Endometrial microvascular endothelial cells (primary cell): ENCODE results near the gene NTRK2. TPM values are rescaled to one million over a fixed set of nuclear protein-coding genes. Genes with fewer than 3 reads are reported as not detected.

Experiments used
- in situ Hi-C: cut with HindIII; loops from 2 replicates; pipeline ENCODE4 v1.10.0; 2017; ENCODE audit warnings: low sequenced_read_pairs, low pct_unique_long_range_greater_than_20kb; ENCODE audit errors: inconsistent ontology term
- total RNA-seq: library from RNA; depleted of rRNA; stranded (reverse); fragments of >200 nt; gene quantifications from one replicate; pipeline ENCODE4 v1.2.3, GENCODE V29; 2015; ENCODE audit errors: inconsistent ontology term

The NTRK2 gene
- total RNA-seq, 1 donor from 2014 or later, result not detected

DNA sequence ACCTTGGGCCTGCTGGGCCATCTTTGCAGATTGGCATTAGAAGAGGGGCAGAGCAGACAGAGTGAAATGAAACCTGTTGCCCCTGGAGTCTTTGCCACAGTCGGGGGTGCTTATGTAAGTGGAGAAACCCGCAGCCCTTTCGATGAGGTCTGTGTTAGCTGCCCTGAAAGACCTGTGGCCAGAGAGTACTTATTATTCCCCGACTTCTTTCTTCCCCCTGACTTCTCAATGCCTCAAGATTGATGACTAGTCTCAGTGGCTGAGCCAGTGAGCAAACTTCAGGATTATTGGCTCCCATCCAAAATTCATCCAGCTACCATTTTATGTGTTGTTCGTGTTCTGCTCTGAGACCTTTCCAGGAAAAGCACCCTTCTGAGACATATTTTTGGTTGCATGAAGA is 7.6 kb downstream of the NTRK2 start:
- in situ Hi-C loops, result no loop called here

DNA sequence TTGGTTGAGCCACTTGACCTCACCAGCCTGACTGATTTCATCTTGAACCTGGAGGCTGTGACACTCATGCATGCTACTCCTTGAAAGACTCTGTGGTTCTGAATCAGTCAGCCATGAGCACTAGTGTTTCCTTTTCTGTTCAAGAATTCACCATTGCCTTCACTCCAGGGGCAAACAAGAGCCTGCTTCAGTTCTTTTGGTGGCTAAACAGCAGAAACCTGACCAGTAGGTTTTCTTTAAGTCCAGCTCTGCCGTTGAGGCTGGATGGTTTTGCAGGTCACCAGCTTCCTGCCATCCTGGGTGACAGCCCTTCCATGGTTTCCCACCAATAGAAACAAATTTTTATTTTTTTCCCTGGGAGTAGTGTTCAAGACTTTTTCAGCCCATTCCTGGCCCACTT is 10.0 kb downstream of the NTRK2 start:
- in situ Hi-C loops, result no loop called here

DNA sequence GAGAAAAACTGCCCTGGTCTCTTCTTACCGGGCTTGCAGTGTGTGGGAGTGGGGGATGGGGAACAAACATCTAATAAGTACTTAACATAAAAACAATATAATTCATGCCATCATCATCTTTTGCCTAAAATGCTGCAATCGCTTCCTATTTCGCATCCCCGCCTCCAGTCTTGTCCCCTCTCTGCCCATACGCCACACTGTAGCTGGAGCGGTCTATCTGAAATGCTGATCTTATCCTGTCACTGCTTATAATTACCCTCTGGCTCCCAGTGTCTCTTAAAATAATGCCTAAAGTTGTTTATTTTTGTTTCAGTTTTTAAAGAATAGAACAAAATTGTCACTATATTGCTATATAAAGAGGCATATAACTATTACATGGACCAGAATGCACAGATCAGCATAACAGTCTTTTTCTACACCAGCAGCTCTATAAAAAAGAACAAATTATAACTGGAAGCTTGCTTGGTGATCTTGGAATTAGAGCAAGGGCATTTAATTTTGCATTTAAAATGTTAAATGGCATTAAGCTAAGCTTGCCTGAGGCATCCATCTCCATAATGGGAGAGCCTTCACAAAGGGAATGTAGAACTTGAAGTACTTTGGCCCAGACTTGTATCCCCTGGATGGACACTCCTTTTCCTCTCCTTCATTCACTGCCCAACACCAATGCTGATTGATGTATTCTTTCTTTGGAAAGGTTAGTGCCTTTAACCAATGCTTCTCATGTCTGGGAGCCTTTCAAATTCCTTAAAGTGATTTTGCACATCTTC is 12.2 kb downstream of the NTRK2 start:
- in situ Hi-C loops, result no loop called here

DNA sequence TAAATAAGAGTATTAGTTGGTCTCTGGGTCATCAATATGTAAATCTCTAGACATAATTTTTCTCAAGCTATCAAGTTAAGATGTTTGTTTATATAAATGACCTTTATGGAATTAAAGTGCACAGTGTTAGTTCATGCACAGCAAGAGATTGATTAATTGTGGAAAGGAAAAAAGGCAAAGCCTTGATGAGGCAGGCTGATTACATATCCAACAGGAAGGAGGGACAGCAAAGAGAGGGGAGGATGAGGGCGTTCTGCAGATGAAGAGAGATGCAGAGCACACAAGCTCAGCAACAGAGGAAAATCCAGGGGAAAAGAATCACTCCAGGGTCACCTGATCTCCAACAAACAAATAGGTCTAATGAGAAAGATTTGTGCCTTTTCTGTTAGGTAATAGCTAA is 16.5 kb downstream of the NTRK2 start:
- in situ Hi-C loops, result no loop called here

DNA sequence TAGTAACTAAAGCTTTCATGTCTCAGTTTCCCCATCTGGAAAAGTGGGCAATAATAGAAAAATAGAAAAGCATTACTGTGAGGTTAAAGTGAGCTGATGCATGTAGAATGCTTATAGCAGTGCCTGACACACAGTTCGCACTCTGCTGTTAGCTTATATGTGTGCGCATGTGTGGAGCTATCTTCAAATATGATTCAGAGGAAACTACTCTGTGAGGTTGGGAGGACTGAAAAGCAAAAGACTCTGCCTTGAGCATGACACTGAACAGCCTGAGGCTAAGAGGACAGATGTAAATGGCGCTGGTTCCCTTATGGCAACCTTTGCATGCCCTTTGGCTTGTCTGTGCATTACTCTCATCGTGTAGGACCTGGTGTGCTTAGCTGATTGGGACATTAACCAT is 19.4 kb downstream of the NTRK2 start:
- in situ Hi-C loops, result no loop called here

DNA sequence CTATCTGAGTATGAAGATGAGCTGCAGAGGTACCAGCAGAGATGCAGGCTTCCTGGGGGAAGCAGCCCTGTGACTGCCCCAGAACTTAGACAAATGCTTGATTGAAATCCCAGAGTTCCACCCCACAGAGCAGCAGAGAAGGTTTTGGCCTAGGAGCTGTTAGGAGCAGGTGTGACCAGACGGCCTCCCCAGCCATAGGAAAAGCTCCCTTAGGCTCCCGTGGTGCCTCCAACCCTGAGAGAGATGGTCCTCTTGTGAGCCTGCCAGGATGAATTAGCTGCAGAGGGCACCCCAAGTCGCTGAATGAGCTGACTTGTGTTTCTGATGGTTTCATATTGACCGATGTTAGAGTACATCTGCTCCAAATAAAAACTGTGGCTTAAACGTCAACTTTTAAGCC is 22.1 kb downstream of the NTRK2 start:
- in situ Hi-C loops, result no loop called here

DNA sequence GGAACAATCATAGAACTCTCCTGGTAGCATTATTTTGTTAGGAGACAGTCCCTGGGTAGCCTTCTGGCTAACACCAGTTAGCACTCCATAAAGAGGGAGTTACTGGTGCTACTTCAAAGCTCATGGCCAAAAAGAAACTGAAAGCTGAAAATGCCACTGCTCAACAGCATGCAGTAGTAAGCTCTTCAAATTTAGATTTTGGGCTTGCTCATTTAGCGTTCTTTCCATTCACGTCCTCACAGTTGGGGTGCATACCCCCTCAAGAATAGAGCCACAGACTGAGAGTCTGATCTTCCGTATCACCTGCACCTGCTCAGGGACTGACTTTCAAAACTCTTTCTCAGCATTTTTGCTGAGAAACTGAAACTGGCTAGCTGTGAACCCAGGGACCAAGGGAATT is 24.7 kb downstream of the NTRK2 start:
- in situ Hi-C loops, result no loop called here

DNA sequence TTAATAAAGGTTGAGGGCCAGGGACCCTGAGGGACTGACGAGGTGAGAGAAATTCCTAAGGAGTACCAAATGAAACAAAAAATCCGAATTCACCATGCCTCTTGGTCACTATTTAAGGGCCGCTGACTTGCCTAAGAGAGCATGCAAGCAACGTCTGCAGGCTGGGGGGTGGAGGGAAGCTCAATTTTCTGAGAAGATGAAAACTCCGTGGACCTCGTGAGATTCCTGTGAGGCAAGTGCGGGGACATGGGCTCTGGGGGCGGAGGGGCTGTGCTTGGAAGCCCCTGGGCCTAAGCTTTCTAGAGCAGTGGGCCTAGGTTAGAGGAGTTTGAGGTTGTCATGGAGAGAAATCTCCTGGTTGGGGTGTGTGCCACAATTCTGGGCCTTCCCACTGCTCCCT is 27.5 kb downstream of the NTRK2 start:
- in situ Hi-C loops, result no loop called here

DNA sequence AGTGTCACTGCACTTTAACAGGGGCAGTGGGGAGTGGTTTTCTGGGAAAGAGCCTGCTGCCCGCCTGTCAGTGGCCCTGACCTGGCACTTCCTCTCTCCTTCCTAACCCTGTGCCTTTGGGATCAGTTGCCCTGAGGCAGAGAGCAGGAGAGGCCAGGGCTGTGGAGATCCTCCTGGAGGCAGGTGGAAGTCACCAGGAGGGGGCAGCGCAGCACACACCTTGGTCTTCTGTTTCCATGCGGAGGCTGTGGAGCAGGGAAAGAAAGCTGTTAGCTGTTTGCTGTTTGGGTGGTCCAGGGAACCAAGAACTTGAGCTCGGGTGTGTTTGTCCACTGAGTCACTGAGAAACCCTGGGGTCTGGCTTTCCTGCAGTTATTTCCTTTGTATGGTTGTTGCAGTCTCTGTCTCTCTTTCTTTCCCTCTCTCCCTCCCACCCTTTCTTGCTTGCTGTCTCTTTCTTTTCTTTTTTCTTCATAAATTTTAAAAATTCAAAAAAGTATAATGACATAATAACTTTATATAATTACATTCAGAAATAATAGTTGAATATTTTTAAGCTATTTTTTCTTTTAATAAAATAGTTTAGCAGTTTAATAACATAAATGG is 28.1 kb downstream of the NTRK2 start:
- in situ Hi-C loops, result no loop called here

DNA sequence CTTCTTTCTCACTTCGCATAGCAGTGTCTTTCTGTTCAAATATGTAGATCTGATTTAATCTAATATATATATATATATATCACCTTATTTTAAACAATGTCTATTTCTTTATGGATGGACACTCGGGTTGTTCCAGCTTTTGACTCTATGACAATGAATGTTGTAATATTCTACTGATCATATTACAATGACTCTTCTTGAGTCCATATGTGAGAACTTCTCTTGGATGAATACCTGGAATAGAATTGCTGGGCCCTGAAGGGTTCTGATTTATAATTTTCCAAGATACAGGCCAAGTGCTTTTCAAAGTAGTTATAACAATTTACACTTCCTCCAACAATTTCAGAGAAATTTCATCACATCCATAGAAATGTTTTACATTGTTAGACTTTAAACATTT is 28.8 kb downstream of the NTRK2 start:
- in situ Hi-C loops, result no loop called here

DNA sequence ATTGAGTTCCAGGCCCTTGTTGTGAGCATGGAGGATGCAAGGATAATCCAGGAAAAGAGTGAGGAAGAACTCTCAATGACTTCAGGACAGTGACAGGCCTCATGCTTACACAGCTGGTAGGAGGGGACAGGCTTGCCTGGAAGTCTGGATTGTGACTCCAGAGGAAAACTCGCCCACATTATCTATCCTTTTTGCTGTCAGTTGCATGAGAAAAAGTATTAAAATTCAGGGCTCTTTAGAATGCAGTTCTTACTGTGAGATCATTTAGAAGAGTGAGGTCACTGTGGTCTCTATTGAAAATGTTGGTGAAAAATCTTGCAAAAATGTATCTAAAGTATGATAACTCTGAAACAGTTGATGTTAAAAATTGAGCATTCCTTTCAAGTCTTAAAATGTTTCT is 30.5 kb downstream of the NTRK2 start:
- in situ Hi-C loops, result no loop called here

DNA sequence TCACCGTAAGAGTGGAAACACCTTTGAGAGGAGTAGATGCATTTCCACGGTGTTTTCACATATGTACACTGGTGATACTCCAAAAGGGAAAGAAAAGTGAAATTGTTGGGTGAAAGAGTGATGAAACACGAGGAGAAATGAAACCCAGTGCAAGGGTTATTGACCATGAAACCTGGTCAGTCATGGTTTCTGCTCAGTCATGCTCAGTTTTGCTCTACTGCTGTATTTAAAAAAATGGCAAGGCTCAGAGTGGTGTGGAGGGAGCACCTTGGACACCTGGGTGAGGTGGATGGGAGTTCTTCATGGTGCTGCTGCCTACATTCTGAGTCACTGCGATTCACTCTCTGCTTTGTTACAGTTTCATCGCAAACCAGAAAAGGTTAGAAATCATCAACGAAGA is 32.3 kb downstream of the NTRK2 start:
- in situ Hi-C loops, result no loop called here

DNA sequence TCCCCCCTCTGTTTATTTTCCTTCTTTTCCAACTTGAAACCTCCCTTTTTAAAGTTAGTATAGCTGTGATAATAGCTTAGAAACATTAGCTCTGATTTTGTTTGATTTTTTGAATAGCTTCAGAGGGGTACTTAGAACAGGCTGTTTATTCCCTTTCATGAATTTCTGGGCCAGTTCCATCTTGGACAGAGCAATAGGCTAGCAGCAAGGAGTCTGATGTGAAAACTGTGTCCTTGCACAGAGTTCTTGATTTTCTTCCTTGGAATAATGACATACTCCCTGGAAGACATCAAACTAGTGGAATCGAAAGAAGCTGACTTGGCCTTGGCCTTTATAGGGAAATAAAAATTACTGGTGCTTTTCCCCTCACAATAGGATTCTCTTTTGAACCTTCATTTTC is 32.9 kb downstream of the NTRK2 start:
- in situ Hi-C loops, result no loop called here

DNA sequence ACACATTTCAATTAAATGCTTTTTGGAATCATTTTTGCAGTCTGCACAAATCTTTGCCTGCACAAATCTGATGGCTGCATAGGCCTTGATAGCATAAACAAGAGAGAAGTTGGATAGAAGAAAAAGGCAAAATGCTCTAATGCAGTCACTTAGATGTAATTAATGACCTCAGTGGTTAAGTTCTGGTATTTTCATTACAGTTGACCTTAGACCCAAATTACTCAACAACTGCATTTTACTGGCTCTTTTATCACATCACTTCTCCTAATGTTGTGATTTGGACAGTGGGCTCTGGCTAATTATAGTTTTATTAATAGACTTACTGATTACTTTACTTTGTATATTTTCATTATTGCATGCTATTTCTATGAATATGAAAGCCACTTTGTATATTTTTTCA is 34.3 kb downstream of the NTRK2 start:
- in situ Hi-C loops, result no loop called here

DNA sequence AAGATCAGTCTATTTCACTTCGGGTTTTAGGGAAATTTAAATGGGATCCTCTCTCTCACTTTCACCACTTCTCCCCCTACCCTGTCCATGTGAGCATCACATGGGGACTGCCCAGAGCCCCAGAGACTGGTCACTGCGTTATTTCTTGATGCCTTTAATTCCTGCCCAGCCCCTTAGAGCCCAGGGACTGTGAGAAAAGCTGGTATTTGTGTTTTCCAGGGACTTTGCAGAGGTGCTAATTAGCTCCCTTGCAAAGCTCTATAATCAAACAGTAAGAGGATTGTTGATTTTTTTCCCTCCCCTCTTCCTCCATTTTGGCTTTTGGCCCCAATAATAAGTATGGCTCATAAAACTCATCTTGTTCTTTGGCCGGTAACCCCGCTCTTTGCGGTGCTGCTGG is 35.6 kb downstream of the NTRK2 start:
- in situ Hi-C loops, result no loop called here

DNA sequence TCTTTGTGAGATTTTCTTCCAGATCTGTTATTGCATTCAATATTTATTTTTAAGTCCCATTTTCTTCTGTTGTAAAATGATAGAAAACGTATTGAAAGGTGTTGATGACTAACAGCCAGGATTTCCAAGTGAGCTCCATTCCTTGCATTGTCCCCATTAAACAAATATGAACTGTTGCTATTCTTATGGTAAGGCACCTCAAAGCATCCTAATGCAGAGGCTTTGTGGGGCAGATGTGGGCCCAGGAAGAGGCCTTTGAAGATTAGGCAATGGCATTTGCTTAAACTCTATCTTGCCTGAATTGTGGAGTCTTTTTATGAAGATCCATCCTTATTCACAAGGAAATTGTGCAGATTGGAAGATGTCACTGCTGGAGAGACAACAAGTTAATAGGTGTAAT is 38.9 kb downstream of the NTRK2 start:
- in situ Hi-C loops, result no loop called here

DNA sequence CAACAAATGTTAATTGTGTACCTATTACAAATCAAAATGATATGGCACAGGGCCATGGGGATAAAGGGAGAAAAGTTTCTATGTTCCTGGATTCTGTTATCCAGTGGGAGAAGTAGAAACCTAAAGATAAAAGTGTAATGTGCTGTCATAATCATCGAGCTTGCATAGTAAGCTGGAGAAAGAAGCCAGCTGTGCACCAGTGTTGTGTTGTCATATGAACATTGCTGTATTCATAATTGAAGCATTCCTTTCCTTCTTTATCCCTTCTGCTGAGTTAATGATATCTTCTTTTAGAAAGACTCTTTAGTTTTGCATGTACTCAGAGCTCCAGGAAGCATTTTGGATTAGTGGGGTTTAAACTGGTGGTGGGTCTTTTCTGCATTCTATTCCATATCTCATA is 39.5 kb downstream of the NTRK2 start:
- in situ Hi-C loops, result no loop called here

DNA sequence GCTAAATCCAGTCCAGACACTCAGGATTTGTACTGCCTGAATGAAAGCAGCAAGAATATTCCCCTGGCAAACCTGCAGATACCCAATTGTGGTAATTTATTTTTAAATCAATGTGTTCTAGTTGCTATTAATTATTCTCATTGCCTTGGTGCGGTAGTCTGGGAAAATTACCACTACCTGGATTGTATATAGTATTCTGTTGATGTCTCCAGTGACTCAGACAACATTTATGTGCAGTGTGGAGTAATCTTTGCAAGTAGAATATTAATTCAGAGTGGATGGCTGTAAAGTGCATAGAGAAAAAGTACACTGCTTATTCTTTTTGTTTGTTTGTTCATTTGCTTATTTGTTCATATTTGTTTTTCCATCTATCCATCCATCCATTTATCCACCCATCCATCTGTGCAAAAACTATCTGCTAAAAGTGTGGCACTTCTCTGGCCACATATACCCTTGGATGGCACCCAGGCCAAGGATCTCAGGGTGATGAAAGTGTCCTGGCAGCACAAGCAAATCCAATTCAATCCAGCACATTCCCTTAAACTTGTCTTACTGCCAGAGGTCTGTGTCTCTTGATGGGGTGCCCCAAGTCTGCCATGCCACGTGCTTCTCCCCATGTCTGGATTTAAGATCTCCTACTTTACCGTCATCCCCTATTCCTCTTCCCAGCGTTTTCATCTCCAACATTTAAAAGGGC is 41.3 kb downstream of the NTRK2 start:
- in situ Hi-C loops, result no loop called here

DNA sequence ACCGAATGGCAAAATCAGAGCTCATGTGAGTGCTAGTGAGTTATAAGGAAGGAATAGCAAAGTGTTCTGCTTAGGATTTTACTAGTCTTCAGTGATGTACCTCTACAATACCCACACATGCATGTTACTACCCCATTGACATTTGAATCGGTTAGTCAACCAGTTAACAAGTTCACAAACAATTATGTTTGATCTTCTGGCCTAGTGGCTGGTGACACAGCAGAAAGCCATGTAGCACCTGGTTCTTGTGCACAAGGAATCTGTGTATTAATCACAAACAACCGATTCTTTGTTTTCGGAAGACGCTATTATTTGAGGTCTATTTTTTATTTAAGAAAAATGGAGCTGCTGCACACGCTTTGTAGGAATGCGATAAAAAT is 41.9 kb downstream of the NTRK2 start:
- in situ Hi-C loops, result no loop called here

DNA sequence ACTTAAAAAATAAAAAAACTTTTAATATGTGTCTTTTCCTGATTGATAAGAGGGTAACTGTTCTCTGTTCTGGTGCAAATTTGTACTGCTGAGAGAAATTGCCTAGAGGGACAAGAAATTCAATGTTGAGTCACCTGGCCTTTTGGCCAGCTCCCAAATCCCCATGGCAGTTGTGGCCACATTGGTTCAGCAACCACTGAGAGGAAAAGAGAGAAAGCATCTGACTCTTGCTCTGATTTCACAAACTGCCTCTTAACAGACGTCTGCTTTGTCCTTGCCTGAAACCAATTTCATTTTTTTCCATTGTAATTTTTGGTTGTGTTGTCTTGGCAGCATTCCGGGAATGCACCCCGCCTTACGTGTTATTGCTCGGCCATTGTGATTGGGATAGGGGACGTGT is 42.4 kb downstream of the NTRK2 start:
- in situ Hi-C loops, result no loop called here
